H1 (cell line): ENCODE measurements around the gene ODF4. TPM values are rescaled to one million over a fixed set of nuclear protein-coding genes. Genes with fewer than 3 reads are reported as not detected.

Experiments
- HDAC6 ChIP-seq: IDR thresholded peaks from one replicate; pipeline ENCODE4 v1.7.1; 2012; ENCODE audit warnings: low read depth, mild to moderate bottlenecking, inconsistent platforms, low read length, moderate library complexity
- polyA plus RNA-seq, 7 experiments: library from polyadenylated mRNA; depleted of rRNA in 3 of 7; stranded (reverse) in 5 of 7; unstranded in 2 of 7; fragments of >200 nt in 5 of 7; fragments of 200-250 nt in 2 of 7; gene quantifications; 1 replicate in 5 of 7; 2 replicates in 1 of 7; 4 replicates in 1 of 7; pipeline versions ENCODE4 v1.2.1 to v1.2.3, GENCODE V29; 2011 to 2013; ENCODE audit warnings: missing spikeins in 2 of 7, mixed read lengths in 2 of 7
- total RNA-seq: library from RNA; stranded (reverse); fragmentation: NEBNext Ultra II Directional; extraction: Animal tissue kit (Norgen Biotek cat#: 25700); gene quantifications from 2 replicates; pipeline ENCODE4 v1.2.1, GENCODE V29; 2021

The ODF4 gene
- total and polyA plus RNA-seq, 2 of the 8 experiments (the other 6 are each of a cell fraction or from before 2014, with no cell fraction given): not detected

DNA sequence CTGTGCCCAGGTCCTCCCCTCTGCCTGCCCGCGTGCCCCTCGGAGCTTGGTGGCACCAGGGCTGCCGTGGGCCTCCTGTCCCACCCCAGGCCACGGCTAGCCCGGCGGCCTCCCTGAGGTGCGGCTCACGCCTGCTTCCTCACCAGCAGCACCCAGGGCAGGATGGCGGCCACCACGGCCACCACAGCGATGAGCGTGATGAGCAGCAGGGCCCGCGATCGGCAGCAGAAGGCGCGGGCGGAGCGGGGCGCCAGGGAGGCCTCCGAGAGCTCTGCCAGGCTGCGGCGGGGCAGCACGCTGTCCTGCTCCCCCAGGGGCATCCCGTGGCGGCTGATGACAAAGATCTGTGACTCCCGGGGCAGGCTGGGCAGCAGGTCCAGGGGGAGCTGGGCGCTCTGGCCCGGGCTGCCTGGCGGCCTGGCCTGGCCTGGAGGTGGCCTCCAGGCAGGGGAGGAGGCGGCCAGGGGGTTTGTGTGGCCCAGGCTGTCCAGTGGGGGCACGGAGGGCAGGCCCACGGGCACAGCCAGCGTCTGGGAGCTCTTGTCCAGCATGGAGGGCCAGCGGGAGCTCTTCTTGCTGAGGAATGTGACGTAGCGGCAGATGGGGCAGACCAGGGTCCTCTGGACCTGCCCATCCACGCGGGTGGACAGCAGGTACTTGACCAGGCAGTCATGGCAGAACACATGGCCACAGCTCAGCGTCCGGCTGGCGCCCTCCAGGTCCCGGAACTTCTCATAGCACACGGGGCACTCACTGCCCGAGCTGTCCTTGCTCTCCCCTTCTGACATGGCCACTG is 53.2 kb downstream of the ODF4 start (continued):
- TF ChIP-seq HDAC6: no peak
